Karpas-422 (cell line): Measurements from ENCODE around the gene TMEM94. TPM values are rescaled to one million over a fixed set of nuclear protein-coding genes. Genes with fewer than 3 reads are reported as not detected.
"Not testable (repeated sequence)": the region's sequence is repeated elsewhere in the genome, so short reads cannot be mapped to it uniquely, and the experiment has no call there.

Source experiments
- DNase-seq: peaks from one replicate; pipeline ENCODE4 v3.0.0-alpha.2; 2015
- H2AFZ ChIP-seq: fragments of 200-600 bp; sonication (generic); 2 replicates; pipeline ENCODE4 v1.6.1; 2014; ENCODE audit warnings: antibody characterized with exemption, low read length, mixed read lengths
- H3K27ac ChIP-seq: fragments of 200-600 bp; sonication (generic); 2 replicates; pipeline ENCODE4 v1.5.1; 2014; ENCODE audit warnings: mild to moderate bottlenecking, low read length, moderate library complexity
- H3K27me3 ChIP-seq: fragments of 200-600 bp; sonication (generic); 2 replicates; pipeline ENCODE4 v1.6.1; 2014; ENCODE audit warnings: low read length, mixed read lengths
- H3K36me3 ChIP-seq: fragments of 200-600 bp; sonication (generic); 2 replicates; pipeline ENCODE4 v1.6.1; 2014; ENCODE audit warnings: low read length, mixed read lengths; ENCODE audit not compliant: insufficient read depth
- H3K4me1 ChIP-seq: fragments of 200-600 bp; sonication (generic); 2 replicates; pipeline ENCODE4 v1.6.1; 2014; ENCODE audit warnings: mild to moderate bottlenecking, low read length, mixed read lengths
- H3K4me2 ChIP-seq: fragments of 200-600 bp; sonication (generic); 2 replicates; pipeline ENCODE4 v1.6.1; 2014; ENCODE audit warnings: low read length, low read depth, mild to moderate bottlenecking; ENCODE audit not compliant: poor library complexity, severe bottlenecking
- H3K4me3 ChIP-seq: fragments of 200-600 bp; sonication (generic); 2 replicates; pipeline ENCODE4 v1.5.1; 2014; ENCODE audit warnings: mild to moderate bottlenecking, antibody characterized with exemption, low read length, mixed read lengths
- H3K79me2 ChIP-seq: fragments of 200-600 bp; sonication (generic); 2 replicates; pipeline ENCODE4 v1.6.1; 2014; ENCODE audit warnings: mild to moderate bottlenecking, low read length, mixed read lengths
- H3K9ac ChIP-seq: fragments of 200-600 bp; sonication (generic); 2 replicates; pipeline ENCODE4 v1.6.0; 2014; ENCODE audit warnings: low read length
- H3K9me2 ChIP-seq: fragments of 200-600 bp; sonication (generic), shearing (Covaris generic); replicated peaks from 2 replicates; pipeline ENCODE4 v1.6.0; 2014; ENCODE audit warnings: mild to moderate bottlenecking, low read length, moderate library complexity; ENCODE audit not compliant: insufficient read depth
- H3K9me3 ChIP-seq: fragments of 300-700, 200-600 bp; sonication (generic); 2 replicates; pipeline ENCODE4 v1.6.1; 2014; ENCODE audit warnings: low read length, mixed read lengths
- H4K20me1 ChIP-seq: fragments of 200-600 bp; sonication (generic); 2 replicates; pipeline ENCODE4 v1.6.1; 2014; ENCODE audit warnings: mild to moderate bottlenecking, antibody characterized with exemption, low read length, low read depth; ENCODE audit not compliant: insufficient read depth
- total RNA-seq: library from RNA; depleted of rRNA; stranded (reverse); fragments of >200 nt; shearing (Covaris generic); gene quantifications from 2 replicates; pipeline ENCODE4 v1.2.3, GENCODE V29; 2014; ENCODE audit warnings: low replicate concordance

Gene TMEM94
- total RNA-seq, 1 experiment from 2014 or later = 20.5 TPM

DNA sequence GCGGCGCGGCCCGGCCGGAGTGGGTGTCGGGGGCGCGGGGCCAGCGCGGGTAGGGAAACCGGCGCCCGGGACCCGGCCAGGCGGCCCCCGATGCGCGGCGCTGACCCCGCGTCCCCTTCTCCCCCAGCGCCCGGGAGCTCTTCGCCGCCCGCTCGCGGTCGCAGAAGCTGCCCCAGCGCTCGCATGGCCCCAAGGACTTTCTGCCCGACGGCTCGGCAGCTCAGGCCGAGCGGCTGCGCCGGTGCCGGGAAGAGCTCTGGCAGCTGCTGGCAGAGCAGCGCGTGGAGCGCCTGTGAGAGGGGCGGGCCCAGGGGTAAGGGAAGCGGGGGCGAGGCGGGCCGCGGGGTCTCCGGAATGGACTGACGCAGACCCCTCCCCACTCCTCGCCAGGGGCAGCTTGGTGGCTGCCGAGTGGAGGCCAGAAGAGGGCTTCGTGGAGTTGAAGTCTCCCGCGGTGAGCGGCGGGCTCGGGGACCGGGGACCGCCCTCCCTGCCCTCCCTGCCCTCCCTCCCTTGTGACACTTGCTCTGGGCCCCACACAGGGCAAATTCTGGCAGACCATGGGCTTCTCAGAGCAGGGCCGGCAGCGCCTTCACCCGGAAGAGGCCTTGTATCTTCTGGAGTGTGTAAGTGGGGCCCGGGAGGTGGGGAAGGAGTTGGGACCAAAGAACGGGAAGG, 60.3 kb downstream of the TMEM94 start:
- peak; percentile 70 for DNase-seq
- H3K9me3 ChIP-seq = no peaks in the 10 kb centered on the region
- H3K4me2 ChIP-seq = peak overlapping the region; percentile 83
- H3K9ac ChIP-seq = peak overlapping the region; percentile 77
- H3K79me2 ChIP-seq = peaks cover 13% of the 10 kb centered on the region
- no peak overlapping the region for H3K27ac ChIP-seq
- no peaks in the 10 kb centered on the region for H3K27me3 ChIP-seq
- H2AFZ ChIP-seq = peak overlapping the region; percentile 60; the same call in 1 of the 2 replicates
- no peaks in the 10 kb centered on the region for H3K36me3 ChIP-seq
- H3K9me2 ChIP-seq = no peaks in the 10 kb centered on the region
- H4K20me1 ChIP-seq = peaks cover 9% of the 10 kb centered on the region; the same call in 1 of the 2 replicates
- H3K4me3 ChIP-seq = peak overlapping the region; percentile 78
- peaks cover 25% of the 10 kb centered on the region for H3K4me1 ChIP-seq

DNA sequence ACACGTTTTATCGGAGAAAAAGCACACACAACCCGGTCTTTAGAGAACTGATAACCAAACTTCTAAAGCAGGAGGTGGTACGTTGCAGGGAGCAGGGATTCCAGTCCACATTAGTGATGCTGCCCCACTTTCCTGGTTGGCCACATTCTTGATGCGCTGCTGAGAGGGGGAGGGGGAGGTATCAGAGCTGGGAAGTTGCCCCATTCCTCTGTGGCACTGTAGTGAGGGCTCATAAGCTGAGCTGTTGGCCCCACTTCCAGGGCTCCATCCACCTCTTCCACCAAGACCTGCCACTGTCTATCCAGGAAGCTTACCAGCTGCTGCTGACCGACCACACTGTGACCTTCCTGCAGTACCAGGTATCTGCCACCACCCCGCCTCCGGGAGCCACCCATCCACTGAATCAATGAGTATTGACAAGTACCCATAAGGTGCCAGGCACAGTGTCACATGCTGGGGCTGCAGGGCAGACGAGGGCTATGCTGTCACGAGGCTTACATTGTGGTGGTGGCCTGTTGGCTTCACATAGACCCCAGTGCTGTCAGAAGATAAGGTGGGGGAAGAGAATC, 60.9 kb downstream of the TMEM94 start:
- H3K4me3 ChIP-seq = peak overlapping the region; percentile 78
- H3K27me3 ChIP-seq = no peaks in the 10 kb centered on the region
- no peaks in the 10 kb centered on the region for H3K36me3 ChIP-seq
- H3K9me3 ChIP-seq = no peaks in the 10 kb centered on the region
- H3K9me2 ChIP-seq = no peaks in the 10 kb centered on the region
- H3K79me2 ChIP-seq = peaks cover 13% of the 10 kb centered on the region
- H3K9ac ChIP-seq = peak overlapping the region; percentile 77
- peaks cover 25% of the 10 kb centered on the region for H3K4me1 ChIP-seq
- DNase-seq = peak; percentile 68
- H3K4me2 ChIP-seq = peak overlapping the region; percentile 83
- H2AFZ ChIP-seq = no peak overlapping the region
- no peak overlapping the region for H3K27ac ChIP-seq
- peaks cover 9% of the 10 kb centered on the region; the same call in 1 of the 2 replicates for H4K20me1 ChIP-seq

DNA sequence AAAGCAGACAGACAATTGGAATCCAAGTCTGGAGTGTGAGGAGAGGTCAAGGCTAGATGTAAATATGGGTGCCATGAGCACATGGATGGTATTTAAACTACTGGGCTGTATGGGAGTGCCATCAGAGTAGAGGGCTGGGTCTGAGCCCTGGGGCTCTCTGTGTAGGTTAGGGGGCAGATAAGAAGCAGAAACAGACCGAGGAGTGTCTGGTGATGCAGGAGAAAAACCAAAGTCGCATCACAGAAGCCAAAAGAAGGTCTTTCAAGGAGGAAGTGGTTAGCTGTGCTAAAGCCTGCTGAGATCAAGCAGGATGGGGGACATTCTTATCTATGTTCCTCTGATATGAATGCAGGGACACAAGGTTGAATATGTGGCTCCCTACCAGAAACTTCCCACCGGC, 61.8 kb downstream of the TMEM94 start:
- Histone ChIP-seq H3K79me2 (peaks cover 13% of the 10 kb centered on the region), H3K27me3 (no peaks in the 10 kb centered on the region), H3K4me2 (peak overlapping the region; percentile 83), H3K4me3 (peak overlapping the region; percentile 78; the same call in 1 of the 2 replicates), H3K9me2 (no peaks in the 10 kb centered on the region), H3K27ac (peak overlapping the region; percentile 42; the same call in 1 of the 2 replicates), H3K9ac (peak overlapping the region; percentile 77), H3K36me3 (no peaks in the 10 kb centered on the region), H3K9me3 (no peaks in the 10 kb centered on the region), H3K4me1 (peaks cover 25% of the 10 kb centered on the region), H2AFZ (no peak overlapping the region), H4K20me1 (peaks cover 9% of the 10 kb centered on the region; the same call in 1 of the 2 replicates)
- DNase-seq = peak; percentile 63

DNA sequence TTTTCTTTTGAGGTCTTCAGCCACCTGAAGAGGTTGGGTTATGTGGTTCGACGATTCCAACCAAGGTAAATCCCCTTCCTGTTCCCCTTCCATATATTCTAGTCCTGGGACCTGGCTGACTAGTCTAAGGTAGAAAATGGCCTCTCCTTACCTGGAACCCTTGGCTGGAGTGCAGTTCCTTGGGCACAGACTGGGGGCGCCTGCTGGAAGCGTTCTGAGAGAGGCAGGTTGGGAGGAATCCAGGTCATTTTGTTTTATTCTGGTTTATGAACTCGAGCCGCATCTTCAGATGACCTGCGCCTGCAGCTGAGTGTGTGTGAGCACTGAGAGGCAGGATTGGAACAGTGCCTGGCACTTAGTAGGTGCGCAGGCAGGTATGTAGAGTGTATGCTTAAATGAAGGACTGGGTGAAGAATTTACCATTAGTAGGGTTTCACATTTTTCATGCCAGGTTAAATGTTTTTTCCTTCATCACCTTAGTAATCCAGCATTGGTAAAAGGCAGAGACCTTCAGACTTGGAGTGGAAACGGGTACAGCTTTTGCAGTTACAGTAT, 62.6 kb downstream of the TMEM94 start:
- Histone ChIP-seq H3K27ac (no peak overlapping the region), H3K4me1 (peaks cover 25% of the 10 kb centered on the region), H3K9me3 (no peaks in the 10 kb centered on the region), H3K36me3 (no peaks in the 10 kb centered on the region), H3K27me3 (no peaks in the 10 kb centered on the region), H4K20me1 (peaks cover 9% of the 10 kb centered on the region; the same call in 1 of the 2 replicates), H2AFZ (no peak overlapping the region), H3K4me2 (no peak overlapping the region), H3K79me2 (peaks cover 13% of the 10 kb centered on the region), H3K9me2 (no peaks in the 10 kb centered on the region), H3K4me3 (no peak overlapping the region), H3K9ac (no peak overlapping the region)
- DNase-seq = no peak

DNA sequence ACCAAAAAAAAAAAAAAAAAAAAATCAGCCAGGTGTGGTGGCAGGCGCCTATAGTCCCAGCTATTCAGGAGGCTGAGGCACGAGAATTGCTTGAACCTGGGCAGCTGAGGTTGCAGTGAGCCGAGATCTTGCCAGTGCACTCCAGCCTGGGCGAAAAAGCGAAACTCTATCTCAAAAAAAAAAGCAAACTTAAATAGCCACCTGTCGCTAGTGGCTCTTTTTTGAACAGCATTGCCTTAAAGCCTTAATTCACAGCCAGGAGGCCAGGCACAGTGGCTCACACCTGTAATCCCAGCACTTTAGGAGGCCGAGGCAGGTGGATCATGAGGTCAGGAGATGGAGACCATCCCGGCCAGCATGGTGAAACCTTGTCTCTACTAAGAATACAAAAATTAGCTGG, 64.0 kb downstream of the TMEM94 start:
- not testable (repeated sequence) for H3K36me3 ChIP-seq, H2AFZ ChIP-seq, H3K27me3 ChIP-seq, H3K27ac ChIP-seq, DNase-seq, H3K4me3 ChIP-seq, H3K9me3 ChIP-seq, H3K4me2 ChIP-seq, H3K9me2 ChIP-seq, H3K9ac ChIP-seq
- Histone ChIP-seq H4K20me1 (peaks cover 15% of the 10 kb centered on the region; the same call in 1 of the 2 replicates), H3K4me1 (peaks cover 33% of the 10 kb centered on the region), H3K79me2 (peaks cover 13% of the 10 kb centered on the region)

DNA sequence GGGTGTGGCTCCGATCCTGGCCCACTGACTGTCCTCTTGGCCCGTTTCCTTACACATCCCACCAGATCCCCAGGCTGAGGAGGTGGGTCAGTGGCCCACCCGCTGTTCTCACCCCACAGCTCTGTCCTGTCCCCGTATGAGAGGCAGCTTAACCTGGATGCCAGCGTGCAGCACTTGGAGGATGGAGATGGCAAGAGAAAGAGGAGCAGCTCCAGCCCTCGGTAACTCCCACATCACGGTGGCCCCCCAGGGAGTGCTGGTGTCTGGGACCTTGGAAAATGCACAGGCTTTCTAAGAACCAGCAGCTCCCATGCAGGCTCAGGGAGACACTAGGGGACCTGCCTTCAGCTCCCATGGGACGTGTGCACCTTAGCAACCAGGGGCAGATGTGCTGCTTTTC, 64.9 kb downstream of the TMEM94 start:
- peaks cover 17% of the 10 kb centered on the region; the same call in 1 of the 2 replicates for H4K20me1 ChIP-seq
- H3K36me3 ChIP-seq = no peaks in the 10 kb centered on the region
- no peak overlapping the region for H3K27ac ChIP-seq
- no peak for DNase-seq
- H3K4me3 ChIP-seq = no peak overlapping the region
- H2AFZ ChIP-seq = no peak overlapping the region
- H3K9me3 ChIP-seq = no peaks in the 10 kb centered on the region
- no peaks in the 10 kb centered on the region for H3K27me3 ChIP-seq
- H3K4me2 ChIP-seq = no peak overlapping the region
- H3K4me1 ChIP-seq = peaks cover 33% of the 10 kb centered on the region
- H3K9ac ChIP-seq = no peak overlapping the region
- no peaks in the 10 kb centered on the region for H3K9me2 ChIP-seq
- H3K79me2 ChIP-seq = peaks cover 13% of the 10 kb centered on the region

DNA sequence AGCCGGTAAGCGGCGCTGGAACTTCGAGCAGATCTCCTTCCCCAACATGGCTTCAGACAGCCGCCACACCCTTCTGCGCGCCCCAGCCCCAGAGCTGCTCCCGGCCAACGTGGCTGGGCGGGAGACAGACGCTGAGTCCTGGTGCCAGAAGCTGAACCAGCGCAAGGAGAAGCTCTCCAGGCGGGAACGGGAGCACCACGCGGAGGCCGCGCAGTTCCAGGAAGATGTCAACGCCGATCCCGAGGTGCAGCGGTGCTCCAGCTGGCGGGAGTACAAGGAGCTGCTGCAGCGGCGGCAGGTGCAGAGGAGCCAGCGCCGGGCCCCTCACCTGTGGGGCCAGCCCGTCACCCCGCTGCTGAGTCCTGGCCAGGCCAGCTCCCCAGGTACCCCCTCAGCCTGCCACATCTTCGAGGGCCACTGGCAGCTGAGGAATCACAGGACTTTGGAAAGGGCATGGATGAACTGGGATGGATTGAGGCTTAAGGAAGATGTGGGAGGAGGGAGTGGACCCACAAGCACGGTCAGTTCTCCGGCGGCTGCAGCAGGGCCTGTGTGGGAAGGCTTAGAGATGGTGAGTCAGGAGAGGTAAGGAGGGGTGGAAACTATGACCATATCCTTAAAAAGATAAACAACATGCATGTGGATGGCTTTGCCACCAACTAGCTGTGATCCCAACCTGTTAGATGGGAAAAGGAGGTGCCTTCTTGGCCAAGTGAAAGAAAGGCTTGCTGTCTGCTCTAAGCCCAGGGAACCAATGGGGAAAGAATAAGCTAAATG, 65.7 kb downstream of the TMEM94 start:
- H2AFZ ChIP-seq = no peak overlapping the region
- H4K20me1 ChIP-seq = peaks cover 21% of the 10 kb centered on the region; the same call in 1 of the 2 replicates
- H3K9me2 ChIP-seq = no peaks in the 10 kb centered on the region
- H3K79me2 ChIP-seq = peaks cover 10% of the 10 kb centered on the region
- H3K36me3 ChIP-seq = no peaks in the 10 kb centered on the region
- no peak for DNase-seq
- H3K4me1 ChIP-seq = peaks cover 32% of the 10 kb centered on the region
- no peak overlapping the region for H3K4me2 ChIP-seq
- no peak overlapping the region for H3K9ac ChIP-seq
- no peaks in the 10 kb centered on the region for H3K27me3 ChIP-seq
- no peaks in the 10 kb centered on the region for H3K9me3 ChIP-seq
- no peak overlapping the region for H3K27ac ChIP-seq
- no peak overlapping the region for H3K4me3 ChIP-seq

DNA sequence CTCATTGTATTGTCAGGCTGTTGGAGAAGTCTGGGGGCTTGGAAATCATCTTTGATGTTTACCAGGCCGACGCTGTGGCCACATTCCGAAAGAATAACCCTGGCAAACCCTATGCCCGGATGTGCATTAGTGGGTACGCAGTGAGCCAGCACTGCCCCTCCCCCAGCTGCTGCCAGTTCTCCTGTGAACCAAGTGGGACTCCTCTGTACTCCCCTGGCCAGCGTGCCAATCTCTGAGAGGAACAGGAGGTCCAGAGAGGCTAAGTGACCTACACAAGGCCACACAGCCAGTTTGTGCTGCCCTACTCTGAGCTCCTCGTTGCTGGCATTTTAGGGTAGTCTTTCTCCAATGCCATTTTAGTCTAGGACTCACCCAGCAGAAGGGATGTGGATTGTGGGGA, 67.2 kb downstream of the TMEM94 start:
- H4K20me1 ChIP-seq = 0 out of 2 replicates have a peak, but pooled peaks cover 12% of the 10 kb centered on the region
- H3K4me2 ChIP-seq = no peak overlapping the region
- H2AFZ ChIP-seq = no peak overlapping the region
- no peak overlapping the region for H3K4me3 ChIP-seq
- H3K27ac ChIP-seq = no peak overlapping the region
- H3K9ac ChIP-seq = no peak overlapping the region
- H3K9me2 ChIP-seq = no peaks in the 10 kb centered on the region
- DNase-seq = no peak
- no peaks in the 10 kb centered on the region for H3K36me3 ChIP-seq
- no peaks in the 10 kb centered on the region for H3K79me2 ChIP-seq
- H3K9me3 ChIP-seq = no peaks in the 10 kb centered on the region
- H3K27me3 ChIP-seq = no peaks in the 10 kb centered on the region
- H3K4me1 ChIP-seq = peaks cover 17% of the 10 kb centered on the region
